K562 (cell line): Measurements from ENCODE around the gene MIEN1.

Experiments used
- MAFF ChIP-seq: IDR thresholded peaks from 2 replicates; pipeline ENCODE4 v1.6.1; 2012; ENCODE audit warnings: low read length, improper control_type of control experiment
- POLR2A ChIP-seq: fragments of 450-650 bp; conservative IDR thresholded peaks from 2 replicates; pipeline ENCODE4 v1.6.1; 2016
- TBP ChIP-seq: optimal IDR thresholded peaks from 2 replicates; pipeline ENCODE3; 2011; ENCODE audit warnings: low read depth, low read length, improper control_type of control experiment
- ZFP36 ChIP-seq: fragments of 150-350 bp; IDR thresholded peaks from 2 replicates; pipeline ENCODE4 v1.6.1; 2018; ENCODE audit warnings: low read length, low read depth; ENCODE audit not compliant: partially characterized antibody
- TF ChIP-seq, protein P1 (sequence below): fragments of 250-450 bp; sonication (Bioruptor Pico); IDR thresholded peaks from 2 replicates; pipeline ENCODE4 v1.8.0; 2022; ENCODE audit warnings: inconsistent platforms
- TF ChIP-seq, protein P2 (sequence below): conservative IDR thresholded peaks from 2 replicates; pipeline ENCODE4 v1.6.1; 2011; ENCODE audit warnings: low read depth, mild to moderate bottlenecking, low read length; ENCODE audit not compliant: control insufficient read depth

DNA sequence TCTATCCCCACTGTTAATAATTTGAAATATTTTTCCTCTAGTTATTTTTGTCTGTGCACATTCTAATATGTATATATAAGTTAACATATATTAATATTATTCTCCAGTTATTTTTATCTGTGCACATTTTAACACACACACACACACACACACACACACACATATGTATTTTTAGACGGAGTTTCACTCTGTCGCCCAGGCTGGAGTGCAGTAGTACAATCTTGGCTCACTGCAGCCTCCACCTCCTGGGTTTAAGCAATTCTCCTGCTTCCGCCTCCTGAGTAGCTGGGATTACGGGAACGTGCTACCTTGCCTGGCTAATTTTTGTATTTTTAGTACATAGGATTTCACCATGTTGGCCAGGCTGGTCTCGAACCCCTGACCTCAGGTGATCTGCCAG lies 12.7 kb downstream of the MIEN1 start:
- TF ChIP-seq TBP: no peak
- TF ChIP-seq, protein P1, sequence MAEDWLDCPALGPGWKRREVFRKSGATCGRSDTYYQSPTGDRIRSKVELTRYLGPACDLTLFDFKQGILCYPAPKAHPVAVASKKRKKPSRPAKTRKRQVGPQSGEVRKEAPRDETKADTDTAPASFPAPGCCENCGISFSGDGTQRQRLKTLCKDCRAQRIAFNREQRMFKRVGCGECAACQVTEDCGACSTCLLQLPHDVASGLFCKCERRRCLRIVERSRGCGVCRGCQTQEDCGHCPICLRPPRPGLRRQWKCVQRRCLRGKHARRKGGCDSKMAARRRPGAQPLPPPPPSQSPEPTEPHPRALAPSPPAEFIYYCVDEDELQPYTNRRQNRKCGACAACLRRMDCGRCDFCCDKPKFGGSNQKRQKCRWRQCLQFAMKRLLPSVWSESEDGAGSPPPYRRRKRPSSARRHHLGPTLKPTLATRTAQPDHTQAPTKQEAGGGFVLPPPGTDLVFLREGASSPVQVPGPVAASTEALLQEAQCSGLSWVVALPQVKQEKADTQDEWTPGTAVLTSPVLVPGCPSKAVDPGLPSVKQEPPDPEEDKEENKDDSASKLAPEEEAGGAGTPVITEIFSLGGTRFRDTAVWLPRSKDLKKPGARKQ (CRISPR knock-in tag): no peak
- no peak for TF ChIP-seq POLR2A
- TF ChIP-seq, protein P2, sequence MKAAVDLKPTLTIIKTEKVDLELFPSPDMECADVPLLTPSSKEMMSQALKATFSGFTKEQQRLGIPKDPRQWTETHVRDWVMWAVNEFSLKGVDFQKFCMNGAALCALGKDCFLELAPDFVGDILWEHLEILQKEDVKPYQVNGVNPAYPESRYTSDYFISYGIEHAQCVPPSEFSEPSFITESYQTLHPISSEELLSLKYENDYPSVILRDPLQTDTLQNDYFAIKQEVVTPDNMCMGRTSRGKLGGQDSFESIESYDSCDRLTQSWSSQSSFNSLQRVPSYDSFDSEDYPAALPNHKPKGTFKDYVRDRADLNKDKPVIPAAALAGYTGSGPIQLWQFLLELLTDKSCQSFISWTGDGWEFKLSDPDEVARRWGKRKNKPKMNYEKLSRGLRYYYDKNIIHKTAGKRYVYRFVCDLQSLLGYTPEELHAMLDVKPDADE: no peak
- TF ChIP-seq MAFF: no peak
- no peak for TF ChIP-seq ZFP36
